Left hindlimb (tissue), 1 donor: Measurements from ENCODE around the gene HDLBP.
A peak's percentile ranks its signal among the peaks of the same experiment; 100 is the strongest.

Experiments
- DNase-seq: peaks from one replicate; pipeline ENCODE4 v3.0.0-alpha.2; 2018

The HDLBP gene, protein sequence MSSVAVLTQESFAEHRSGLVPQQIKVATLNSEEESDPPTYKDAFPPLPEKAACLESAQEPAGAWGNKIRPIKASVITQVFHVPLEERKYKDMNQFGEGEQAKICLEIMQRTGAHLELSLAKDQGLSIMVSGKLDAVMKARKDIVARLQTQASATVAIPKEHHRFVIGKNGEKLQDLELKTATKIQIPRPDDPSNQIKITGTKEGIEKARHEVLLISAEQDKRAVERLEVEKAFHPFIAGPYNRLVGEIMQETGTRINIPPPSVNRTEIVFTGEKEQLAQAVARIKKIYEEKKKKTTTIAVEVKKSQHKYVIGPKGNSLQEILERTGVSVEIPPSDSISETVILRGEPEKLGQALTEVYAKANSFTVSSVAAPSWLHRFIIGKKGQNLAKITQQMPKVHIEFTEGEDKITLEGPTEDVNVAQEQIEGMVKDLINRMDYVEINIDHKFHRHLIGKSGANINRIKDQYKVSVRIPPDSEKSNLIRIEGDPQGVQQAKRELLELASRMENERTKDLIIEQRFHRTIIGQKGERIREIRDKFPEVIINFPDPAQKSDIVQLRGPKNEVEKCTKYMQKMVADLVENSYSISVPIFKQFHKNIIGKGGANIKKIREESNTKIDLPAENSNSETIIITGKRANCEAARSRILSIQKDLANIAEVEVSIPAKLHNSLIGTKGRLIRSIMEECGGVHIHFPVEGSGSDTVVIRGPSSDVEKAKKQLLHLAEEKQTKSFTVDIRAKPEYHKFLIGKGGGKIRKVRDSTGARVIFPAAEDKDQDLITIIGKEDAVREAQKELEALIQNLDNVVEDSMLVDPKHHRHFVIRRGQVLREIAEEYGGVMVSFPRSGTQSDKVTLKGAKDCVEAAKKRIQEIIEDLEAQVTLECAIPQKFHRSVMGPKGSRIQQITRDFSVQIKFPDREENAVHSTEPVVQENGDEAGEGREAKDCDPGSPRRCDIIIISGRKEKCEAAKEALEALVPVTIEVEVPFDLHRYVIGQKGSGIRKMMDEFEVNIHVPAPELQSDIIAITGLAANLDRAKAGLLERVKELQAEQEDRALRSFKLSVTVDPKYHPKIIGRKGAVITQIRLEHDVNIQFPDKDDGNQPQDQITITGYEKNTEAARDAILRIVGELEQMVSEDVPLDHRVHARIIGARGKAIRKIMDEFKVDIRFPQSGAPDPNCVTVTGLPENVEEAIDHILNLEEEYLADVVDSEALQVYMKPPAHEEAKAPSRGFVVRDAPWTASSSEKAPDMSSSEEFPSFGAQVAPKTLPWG (N-terminal part only)

DNA sequence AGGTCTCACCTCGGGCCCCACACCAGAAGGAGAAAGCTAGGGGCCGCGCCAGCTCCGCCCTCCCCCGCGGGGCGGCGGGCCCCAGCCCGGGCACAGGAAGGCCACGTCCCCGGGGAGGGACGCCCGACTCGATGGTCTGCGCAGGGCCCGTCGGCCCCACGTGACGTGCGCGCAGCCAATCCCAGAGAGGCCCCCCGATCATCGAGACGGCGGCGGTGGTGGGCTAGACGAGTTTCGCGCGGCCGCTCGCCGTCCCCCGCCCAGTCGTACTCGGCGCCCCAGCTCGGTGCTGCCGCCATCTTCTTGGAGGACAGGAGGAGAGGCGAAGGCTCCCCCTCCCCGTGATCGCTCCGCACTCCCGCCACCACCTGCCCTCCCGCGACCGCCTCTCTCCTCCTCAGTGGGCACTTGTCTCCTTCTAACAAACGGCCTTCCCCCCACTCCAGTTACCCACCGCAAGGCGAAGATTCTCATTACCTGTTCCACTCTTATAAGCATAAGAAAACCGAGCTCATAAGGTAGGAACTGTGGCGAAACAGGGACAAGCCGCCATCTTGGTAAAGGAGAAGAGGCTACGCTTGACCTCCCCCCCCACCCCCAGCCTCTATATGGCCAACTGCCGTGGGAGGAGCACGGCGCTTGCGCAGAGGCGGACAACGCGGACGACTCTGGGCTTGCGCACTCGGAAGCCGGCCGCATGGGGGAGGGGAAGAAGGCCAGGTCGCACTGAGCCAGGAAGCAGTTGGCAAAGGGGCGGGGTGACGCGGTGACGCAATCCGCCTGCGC lies at the start of gene HDLBP:
Gene HDLBP (minus strand): TSS at position 580 of the 786 bp plus-strand sequence. CDS start 48,803 bp downstream, outside the sequence.
- peak; percentile 100 for DNase-seq

DNA sequence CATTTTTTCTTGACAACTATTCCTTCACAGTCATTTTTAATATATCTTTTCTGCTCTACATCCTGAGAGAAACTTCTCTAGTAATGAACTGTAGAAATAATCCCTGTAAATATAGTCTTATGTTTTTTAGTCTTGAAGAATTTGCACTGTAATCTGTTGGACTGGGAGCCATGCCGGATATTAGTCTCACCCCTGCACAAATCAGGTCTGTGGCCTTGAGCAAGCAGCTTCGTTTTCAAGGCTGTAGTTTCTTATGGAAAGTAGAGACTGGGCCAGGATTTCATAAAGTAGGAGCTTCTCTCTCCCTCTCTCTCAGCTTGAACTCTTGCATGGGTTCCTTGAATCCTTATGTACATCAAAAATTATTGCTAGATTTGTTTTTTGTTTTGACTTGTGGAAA lies 49.3 kb upstream of the HDLBP start:
- no peak for DNase-seq

DNA sequence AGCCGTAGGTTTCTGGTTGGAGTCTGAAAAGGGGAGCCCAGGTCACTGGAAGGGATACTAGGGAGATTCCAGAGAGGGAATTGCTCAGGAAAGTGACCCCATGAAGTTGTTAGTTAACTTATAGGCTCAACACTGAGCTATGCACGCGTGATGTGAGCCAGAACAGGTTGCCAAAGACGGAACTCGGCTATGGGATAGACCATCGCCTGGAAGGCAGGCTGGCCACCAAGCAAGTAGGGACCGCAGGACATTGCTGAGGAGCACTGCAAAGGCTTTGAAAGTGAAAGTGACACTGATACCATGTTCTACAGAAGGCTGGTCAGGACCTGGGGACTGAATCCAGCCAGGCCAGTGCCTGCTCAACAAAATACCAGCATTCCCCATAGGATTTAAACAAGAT lies 48.0 kb upstream of the HDLBP start:
- no peak for DNase-seq

DNA sequence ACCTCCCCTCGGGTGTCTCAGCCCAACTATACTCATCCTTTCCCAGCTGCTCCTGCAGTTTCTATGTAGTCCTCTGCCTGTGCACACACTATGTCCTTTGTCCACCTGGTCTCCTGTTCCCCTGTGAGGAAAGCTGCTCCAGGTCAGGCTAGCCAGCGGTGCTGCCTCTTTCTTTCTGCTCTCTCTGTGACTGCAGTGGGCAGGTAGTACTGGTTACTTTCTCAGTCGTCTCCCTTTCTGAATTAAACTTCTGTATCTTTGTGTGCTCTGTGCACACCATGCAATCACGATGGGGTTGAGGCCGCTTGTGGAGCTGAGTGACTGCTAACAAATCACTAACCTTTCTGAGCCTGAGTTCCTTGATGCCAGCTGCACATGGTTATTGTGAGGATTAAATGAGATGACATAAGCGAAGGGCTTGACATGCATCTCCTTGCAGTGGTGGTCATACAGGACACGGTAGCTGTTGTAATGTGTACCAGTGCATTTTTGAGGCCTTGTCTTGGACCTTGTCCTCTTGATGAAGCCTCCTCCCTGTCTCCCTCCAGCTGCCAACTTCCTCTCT lies 44.1 kb upstream of the HDLBP start:
- DNase-seq, result no peak

DNA sequence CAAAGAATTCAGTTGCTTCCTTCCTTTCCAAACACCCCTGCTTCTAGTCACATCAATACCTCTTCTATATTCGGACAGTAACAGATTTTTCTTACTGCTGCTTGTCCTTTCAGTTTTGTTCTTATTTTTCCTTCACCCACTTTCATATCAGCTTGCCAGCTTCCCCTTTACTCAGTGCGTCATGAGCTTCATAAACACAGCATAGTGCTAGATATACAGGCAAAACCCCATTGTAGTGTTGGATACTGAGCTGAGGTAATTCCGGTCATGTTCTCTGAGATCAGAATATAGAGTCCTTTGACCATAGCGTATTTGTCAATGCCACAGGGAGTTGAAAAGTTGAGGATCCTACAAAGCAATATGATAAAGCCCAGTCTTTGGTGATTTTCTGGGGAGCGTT lies 43.0 kb upstream of the HDLBP start:
- DNase-seq, result no peak

DNA sequence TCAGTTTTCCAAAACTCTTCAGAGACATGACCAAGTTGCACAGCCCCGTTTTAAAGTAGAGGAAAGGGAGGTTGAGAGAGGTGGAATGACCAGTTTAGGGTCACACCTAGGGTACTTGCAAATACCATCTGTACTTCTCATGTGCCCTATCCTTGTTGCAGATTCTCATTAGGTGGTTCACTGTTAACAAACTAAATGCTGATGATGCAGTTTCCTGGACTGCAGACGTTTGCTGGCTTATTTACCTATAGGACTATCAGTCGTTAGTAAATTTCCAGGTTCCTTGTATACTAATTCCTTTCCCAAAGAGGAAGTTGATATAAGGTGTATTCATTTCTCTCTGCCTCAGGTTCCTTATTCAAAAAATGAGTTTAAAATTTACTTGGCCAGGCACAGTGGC lies 42.1 kb upstream of the HDLBP start:
- no peak for DNase-seq

DNA sequence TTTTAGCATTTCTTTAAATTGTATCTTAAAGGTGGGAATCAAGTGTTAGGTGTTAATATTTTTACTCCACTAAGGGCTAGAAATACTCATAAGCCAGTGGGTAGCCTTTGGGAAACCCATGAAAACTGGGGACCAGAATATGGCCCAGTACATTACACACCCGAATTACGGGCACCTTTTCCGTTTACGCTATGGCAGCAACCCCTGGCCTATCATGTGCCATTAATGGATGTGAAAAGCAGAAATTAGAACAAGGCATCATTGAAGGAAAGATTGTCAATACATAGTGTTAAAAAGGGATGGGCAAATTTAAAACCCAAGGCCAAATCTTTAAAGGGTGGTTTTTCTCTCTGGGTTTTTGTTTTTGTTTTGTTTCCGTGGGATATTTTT lies 41.4 kb upstream of the HDLBP start:
- no peak for DNase-seq

DNA sequence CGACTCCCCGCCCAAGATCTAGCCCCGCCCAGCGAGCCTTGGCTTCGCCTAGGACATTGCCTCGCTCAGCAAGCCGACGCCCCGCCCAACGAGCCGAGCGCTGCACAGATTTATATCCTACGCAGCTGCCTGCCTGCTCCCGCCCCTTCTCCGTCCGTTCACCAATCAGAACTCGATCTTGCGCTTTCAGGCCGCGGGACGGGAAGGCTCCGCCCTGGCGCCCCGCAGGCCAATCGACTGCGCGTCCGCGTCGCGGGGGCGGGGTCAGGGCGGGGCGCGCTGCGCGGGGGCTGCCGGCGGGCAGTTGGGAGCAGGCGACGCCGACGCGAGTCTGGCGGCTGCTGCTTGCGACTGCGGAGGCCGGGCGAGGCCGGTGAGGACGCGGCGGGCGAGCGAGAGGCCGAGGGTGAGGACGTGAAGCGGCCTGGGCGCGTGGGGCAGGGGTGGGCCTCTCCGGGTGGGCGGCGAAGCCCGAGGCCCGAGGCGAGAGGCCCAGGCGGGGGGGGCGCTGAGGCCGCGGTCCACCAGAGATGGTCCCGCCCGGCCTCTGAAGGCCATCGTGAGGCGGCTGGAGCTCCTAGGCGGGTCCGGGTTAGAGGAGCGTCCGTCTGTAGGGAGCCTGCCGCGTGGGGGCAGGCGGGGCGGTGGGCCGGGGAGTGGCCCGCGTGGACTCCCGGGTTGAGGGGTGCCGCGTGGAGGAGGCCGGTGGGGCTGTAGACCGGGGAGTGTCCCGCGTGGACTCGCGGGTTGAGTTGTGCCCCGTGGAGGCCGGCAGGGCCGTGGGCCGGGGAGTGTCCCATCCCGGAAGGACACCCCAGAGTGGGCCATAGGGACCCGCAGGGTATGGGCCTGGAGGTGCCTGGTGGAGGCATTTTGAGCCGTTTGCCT lies 40.8 kb upstream of the HDLBP start, which contains the start of gene FARP2:
Gene FARP2 (plus strand): TSS at position 303 of the 888 bp plus-strand sequence. CDS start 16,823 bp downstream, outside the sequence.
- DNase-seq, result peak; percentile 99

DNA sequence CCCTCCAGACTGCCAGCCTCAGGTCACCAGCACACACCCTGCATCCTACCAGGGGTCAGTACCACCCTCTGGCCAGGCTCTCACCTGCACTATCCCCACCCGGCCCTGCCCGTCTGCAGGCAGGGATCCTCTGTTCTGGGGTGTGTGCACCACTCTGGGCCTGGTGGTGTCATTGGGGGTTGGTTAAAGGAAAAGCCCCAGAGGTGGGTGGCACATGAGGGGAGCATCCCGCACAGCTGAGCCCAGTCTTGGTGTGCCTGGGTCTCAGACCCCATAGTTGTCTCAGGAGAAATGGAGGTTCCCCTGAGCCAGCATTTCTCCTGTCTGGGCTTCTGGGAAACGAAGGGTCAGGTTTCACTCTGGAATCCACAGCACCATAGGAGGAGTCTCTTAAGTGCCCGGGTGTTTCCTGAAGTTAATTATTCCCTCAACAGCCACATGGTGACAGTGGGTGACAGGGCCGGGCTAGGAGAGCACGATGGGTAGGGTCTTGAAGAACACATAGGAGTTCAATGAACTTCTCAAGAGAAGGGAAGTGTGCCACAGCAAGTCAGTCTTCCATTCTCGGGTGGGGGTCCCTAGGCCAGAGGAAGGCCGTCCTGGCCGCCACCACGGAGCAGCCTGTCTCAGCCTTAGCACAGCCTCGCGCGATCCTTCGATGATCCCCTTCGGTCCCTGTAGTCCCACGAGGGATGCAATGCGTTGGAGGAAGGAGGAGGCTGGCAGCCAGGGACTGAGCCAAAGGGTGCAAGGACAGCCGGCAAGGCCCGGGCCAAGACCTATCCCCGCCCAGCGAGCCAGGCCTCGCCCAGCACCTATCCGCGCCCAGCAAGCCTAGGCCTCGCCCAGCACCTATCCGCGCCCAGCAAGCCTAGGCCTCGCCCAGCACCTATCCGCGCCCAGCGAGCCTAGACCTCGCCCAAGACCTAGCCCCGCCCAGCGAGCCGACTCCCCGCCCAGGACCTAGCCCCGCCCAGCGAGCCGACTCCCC lies 39.5 kb upstream of the HDLBP start:
- DNase-seq, result peak; percentile 57

DNA sequence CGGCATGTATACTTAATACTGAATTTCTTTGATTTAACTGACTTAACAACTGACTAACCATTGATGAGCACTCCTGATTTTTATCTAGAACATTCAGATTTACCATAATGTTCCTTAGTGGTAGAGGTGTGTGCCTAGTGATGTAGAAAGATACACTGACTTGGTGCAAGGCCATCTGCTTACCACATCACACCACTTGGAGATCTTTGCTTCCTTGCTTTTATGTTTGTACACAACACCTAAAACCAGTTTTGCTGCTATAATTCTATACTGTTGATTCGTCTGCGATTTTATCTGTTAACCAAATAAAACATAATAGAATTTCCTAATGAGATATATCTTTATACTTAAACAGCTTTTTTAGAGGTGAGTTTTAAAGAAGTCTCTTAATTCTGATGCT lies 36.8 kb upstream of the HDLBP start:
- no peak for DNase-seq

DNA sequence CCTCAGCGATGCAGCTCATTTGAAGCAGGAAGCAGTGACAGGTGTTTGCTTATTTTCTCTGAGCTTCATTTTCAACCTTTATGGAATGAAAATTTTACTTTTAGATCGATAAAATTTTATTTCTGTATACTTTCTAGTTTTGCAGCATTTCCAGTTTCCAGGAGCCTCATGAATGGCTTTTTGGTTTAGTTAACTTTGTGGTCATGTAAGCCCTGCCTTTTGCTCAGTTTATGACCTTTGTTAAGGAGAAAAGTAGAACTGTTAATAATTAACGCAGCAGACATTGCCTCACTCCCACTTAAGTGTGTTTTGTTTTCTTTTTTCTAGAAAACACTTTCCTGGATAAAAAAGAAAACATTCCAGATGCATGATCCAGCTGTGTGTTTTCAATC lies 36.2 kb upstream of the HDLBP start:
- DNase-seq, result no peak

DNA sequence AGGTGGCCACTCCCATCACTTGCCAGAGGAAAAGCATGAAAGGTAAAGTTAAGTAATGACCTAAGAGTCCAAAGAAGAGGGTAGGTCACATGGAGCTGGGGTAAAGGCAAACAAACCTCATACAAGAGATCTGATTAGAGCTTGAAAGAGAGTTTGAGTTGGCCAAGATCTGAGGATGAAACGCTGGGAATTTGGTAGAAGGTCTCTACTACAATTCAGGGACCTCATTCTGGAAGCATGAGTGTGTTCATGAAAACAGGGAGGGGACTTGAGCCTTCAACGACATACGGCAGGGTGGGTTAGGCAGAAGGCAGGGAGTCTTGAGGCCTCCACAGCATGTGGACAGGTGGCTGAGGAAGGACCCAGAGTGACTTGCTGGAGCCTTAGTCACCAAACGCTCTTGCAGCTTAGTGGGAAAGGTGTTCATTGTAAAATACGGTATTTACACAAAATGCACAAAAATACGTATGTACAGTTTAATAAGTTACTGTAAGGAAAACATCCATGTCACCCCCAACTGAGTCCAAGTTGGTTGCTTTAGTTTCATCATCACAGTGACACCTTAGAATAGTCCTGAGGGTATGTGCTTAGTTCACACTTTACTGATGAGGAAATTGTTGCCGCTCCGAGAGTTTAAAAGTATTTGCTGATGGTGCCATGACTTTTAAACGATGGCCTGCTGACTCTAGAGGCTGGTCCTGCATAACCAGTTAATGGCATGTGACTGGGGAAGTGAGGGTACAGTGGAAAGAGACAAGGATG lies 35.6 kb upstream of the HDLBP start:
- no peak for DNase-seq

DNA sequence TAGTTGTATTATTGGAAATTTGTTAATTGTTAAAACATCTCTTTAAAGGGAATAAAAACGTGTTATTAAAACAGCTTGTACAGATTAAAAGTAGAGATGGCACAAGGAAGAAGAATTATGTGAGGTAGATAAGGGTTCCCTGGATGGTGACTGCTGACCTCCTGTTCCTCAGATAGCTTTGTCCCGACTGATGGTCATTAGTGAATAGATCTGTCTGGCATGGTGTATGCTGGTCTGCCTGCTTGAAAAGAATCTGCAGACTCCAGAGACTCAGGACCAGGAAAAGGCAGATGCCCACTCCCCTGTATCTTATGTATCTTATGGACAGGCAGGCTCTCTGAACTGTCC lies 35.0 kb upstream of the HDLBP start:
- DNase-seq, result no peak

DNA sequence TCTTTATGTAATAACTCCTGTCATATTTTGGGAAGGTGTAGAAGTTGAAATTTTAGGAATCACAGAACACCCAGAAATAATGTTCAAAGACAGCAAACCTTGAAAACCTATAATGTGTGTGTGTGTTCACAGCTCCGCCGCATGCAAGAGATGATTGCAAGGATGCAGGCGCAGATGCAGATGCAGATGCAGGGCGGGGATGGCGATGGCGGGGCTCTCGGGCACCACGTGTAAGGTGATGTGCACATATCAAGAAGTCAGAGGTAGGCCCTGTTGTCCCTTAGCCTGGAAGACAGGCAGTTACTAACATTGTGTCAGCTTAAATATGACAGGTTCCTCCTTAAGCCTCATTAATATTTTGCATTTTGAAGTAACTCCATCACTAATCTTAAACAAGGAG lies 34.5 kb upstream of the HDLBP start:
- DNase-seq, result no peak

DNA sequence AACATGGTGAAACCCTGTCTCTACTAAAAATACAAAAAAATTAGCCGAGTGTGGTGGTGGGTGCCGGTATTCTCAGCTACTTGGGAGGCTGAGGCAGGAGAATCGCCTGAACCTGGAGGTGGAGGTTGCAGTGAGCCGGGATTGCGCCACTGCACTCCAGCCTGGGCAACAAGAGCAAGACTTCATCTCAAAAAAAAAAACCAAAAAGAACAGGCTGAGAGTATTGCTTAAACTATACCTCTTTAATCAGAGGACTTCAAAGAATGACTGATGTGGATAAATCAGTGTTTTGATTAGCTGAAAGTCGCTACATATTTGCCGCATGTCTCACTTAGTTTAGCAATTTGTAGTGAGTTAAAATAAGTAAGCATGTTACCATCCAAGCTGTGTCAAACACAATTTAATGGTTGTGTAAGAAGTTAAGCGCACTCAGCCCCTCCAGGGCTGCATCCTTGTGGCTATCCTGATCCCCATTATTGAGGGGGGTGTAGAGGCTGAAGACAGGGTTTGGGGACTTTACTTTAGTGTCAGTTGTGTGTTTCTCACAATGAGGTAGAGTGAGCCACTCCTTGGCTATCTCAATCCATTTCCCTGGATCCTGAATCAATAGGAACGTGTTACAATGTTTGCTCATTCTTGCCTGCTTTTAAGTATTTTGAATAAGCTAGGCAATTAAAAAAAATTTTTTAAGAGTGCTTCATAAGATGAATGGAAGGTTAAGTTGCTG lies 29.6 kb upstream of the HDLBP start:
- DNase-seq, result no peak

DNA sequence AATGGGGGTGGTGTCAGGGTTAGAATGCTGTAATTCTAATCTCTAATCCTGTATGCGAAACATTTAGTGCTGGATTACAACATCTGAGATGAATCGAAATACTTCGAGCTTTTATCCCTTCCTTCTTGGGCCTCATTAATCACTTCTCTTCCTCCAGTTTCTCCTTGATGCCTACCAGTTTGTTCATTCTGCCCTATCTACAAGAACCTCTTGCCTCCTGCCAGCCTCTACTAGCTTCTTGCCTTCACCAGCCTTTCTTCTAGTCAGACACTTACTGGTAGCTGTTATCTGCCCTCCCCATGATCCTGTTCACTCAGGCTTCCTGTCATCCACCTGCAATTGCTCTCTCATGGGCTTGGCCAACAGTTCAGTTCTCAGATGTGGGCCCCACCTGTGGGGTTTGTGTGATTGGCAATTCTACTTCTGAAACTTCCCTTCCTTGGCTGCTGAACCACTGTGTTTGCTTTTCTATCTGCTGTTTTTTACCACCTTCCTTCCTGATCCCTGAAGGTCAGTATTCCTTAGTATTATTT lies 25.2 kb upstream of the HDLBP start:
- DNase-seq, result no peak

DNA sequence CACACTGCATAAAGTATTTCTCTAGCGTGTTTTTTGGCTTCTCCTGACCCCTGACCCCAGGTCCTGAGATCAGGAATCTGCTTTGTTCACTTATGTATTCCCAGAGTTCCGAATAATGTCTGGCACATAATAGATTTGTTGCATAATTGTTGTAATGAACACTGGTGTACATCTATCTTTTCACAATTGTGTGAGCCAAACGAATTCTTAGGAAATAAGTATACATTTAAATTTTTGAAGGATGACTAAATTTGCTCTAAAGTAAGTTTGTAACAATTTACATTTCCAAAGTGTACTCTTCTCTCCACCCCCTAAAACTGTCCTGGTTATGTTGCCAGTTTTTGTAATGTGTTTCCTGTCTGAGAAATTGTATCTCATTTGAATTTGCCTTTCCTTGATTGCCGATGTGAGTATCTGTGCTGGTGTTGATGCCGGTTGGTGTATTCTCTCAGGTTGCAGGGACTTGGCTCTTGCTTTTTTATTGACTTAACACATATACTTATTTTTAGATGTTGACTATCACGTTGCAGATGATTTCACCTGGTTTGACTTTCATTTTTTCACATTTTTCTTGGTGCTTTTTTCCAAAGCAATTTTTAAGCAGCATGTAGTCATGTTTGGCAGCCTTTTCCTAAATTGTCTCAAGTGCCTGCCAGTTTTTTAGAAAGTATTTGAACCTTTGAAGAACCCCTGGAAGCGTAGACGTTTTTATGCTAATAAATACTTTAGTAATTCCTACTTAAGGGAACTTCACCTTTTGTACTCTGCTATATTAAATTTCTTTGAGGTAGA lies 24.6 kb upstream of the HDLBP start:
- DNase-seq, result no peak
